Naive B cell (primary cell): ENCODE measurements around the gene TUBB3. TPM values are rescaled to one million over a fixed set of nuclear protein-coding genes. Genes with fewer than 3 reads are reported as not detected.
"Not testable (repeated sequence)": the region's sequence is repeated elsewhere in the genome, so short reads cannot be mapped to it uniquely, and the experiment has no call there.

Experiments
- ATAC-seq, 2 donors: fragments of 150-1000 bp; cut with Tn5 transposase; 2 replicates each; pipeline ENCODE4 v1.10.0; 2021; ENCODE audit warnings: low read depth in 2 of 2, mild to moderate bottlenecking in 2 of 2, moderate library complexity in 2 of 2
- DNase-seq: peaks from one replicate; pipeline ENCODE4 v3.0.0; 2022
- H3K27ac Mint-ChIP-seq, 6 donors: one replicate each; pipeline ENCODE4 v1.8.0; 2020 to 2022; ENCODE audit warnings: mild to moderate bottlenecking in 6 of 6, mixed read lengths in 6 of 6, moderate library complexity in 5 of 6, inconsistent platforms in 2 of 6
- H3K27me3 Mint-ChIP-seq, 3 donors: one replicate each; pipeline ENCODE4 v1.8.0; 2021 to 2022; ENCODE audit warnings: mixed read lengths in 3 of 3, mild to moderate bottlenecking in 1 of 3
- H3K36me3 Mint-ChIP-seq, 2 donors: one replicate each; pipeline ENCODE4 v1.8.0; 2020 to 2022; ENCODE audit warnings: mixed read lengths in 2 of 2, inconsistent platforms in 1 of 2, mild to moderate bottlenecking in 1 of 2
- H3K4me1 Mint-ChIP-seq, 3 donors: one replicate each; pipeline ENCODE4 v1.8.0; 2020 to 2022; ENCODE audit warnings: mixed read lengths in 3 of 3, inconsistent platforms in 1 of 3, mild to moderate bottlenecking in 1 of 3, moderate library complexity in 1 of 3
- H3K4me3 Mint-ChIP-seq, 8 donors: one replicate each; pipeline ENCODE4 v1.8.0; 2020 to 2022; ENCODE audit warnings: mild to moderate bottlenecking in 8 of 8, mixed read lengths in 8 of 8, moderate library complexity in 8 of 8, inconsistent platforms in 2 of 8
- H3K9me3 Mint-ChIP-seq, 7 donors: one replicate each; pipeline ENCODE4 v1.8.0; 2020 to 2022; ENCODE audit warnings: mixed read lengths in 7 of 7, mild to moderate bottlenecking in 5 of 7, inconsistent platforms in 2 of 7, moderate library complexity in 1 of 7
- polyA plus RNA-seq, 6 donors: library from polyadenylated mRNA; unstranded; fragments of 300-500 nt; fragmentation: Illumina TruSeq; gene quantifications; one replicate each; pipeline ENCODE4 v1.2.3, GENCODE V29; 2021; ENCODE audit warnings: low read depth in 6 of 6

TUBB3 gene
- 10 to 100 TPM in 1 of 6 donors, 1 to 10 TPM in 4, under 1 TPM in 1; 0.99 to 12.2 (median 5.0) TPM for polyA plus RNA-seq

DNA sequence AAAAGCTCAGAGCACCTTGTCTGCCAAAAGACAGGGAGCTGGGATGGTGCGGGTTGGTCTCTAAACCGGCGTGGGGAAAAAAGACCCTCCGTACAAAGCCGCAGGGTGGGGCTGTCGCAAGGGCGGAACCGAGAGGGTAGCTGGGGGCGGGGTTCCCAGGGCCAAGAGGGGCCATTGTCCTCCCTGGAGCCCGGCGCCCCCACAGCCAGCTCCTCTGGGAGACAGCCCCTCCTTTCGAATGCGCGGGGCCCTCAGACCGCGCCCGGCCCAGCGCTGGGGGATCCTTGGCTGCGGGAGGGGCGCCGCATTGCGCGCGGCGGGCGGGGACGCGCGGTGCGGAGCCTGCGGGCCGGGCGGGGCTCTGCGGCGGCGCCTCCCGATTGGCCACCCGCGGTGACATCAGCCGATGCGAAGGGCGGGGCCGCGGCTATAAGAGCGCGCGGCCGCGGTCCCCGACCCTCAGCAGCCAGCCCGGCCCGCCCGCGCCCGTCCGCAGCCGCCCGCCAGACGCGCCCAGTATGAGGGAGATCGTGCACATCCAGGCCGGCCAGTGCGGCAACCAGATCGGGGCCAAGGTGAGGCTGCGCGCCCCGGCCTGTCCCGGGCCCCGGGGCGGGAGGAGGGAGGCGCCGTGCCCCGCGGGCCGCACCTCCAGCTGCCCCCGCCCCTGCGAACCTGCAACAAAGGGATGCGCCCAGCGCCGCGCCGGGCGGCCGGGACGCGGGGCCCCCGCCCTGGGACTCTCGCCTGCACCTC lies at the start of gene TUBB3:
TUBB3 (plus strand) TSS at position 459 of the 756 bp plus-strand sequence; CDS start at position 519, 60 bp downstream.
- peak; percentile 31 to 43 for ATAC-seq
- Mint-ChIP-seq H3K4me3 (peak within 1 kb of the TSS; percentile 67 to 90 (median 74)), H3K9me3 (no peaks in the 10 kb centered on the region), H3K27me3 (peaks cover 9 to 58% (median 24%) of the 10 kb centered on the region in 3 donors), H3K27ac (no peak within 1 kb of the TSS), H3K4me1 (peaks cover 16 to 41% (median 35%) of the 10 kb centered on the region in 3 donors), H3K36me3 (no peaks in the 10 kb centered on the region)
- peak; percentile 52 for DNase-seq

DNA sequence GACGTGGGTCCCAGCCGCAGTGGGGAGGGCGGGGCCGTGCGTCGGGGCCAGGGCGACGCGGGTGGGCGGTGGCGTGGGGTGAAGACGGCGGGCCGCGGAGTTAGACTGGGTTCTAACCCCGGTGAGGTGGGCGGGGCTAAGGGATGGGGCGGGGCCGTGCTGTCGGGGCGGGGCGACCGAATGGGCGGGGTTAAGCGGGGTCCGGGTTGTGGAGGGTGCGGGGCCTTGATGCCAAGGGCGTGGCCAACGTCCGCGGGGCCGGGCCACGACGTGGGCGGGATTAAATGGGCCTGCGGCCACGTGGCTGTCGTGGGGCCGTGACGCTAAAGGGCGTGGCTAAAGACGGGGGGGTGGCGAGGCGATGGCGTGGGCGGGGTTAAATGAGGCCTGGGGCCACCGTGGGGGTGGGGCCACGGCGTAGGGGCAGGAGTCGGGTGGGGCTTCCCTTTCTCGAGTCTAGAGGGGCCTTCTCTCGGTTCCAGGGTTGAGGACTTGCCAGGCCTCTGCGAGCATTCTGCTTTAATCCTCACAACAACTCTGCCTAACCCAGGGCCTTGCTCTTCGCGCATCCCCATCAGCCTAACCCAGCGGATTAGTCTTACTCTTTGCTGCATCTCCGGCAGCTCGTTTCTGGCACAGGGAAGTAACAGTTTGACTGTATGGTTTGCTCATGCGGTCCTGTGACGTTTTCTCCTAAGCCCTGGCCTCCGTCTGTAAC lies 49.0 kb upstream of the TUBB3 start:
- H3K27ac Mint-ChIP-seq, result peak overlapping the region; percentile 98 to 100 (median 98)
- H3K36me3 Mint-ChIP-seq, result peaks cover 0 to 4% of the 10 kb centered on the region in 2 donors
- ATAC-seq, result peak; percentile 78 to 82
- DNase-seq, result peak; percentile 98
- H3K9me3 Mint-ChIP-seq, result peaks cover 0 to 3% (median 0%) of the 10 kb centered on the region in 7 donors
- no peaks in the 10 kb centered on the region for H3K27me3 Mint-ChIP-seq
- H3K4me1 Mint-ChIP-seq, result peaks cover 8 to 26% (median 19%) of the 10 kb centered on the region in 3 donors
- peak overlapping the region; percentile 84 to 98 (median 92) for H3K4me3 Mint-ChIP-seq

DNA sequence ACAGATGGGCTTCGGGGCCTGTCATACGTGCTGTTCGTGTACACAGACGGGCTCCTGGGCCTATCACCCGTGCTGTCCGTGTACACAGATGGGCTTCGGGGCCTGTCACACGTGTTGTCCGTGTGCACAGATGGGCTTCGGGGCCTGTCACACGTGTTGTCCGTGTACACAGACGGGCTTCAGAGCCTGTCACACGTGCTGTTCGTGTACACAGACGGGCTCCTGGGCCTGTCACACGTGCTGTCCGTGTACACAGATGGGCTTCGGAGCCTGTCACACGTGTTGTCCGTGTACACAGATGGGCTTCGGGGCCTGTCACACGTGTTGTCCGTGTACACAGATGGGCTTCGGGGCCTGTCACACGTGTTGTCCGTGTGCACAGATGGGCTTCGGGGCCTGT lies 44.0 kb upstream of the TUBB3 start:
- not testable (repeated sequence) for DNase-seq, H3K9me3 Mint-ChIP-seq, ATAC-seq, H3K27ac Mint-ChIP-seq, H3K27me3 Mint-ChIP-seq, H3K4me3 Mint-ChIP-seq
- peaks cover 9 to 13% of the 10 kb centered on the region in 2 donors for H3K36me3 Mint-ChIP-seq
- H3K4me1 Mint-ChIP-seq, result peaks cover 17 to 31% (median 24%) of the 10 kb centered on the region in 3 donors

- Mint-ChIP-seq H3K27ac (peak overlapping the region in 2 of 6 donors; percentile 52 to 73), H3K4me3 (no peak overlapping the region), H3K9me3 (no peaks in the 10 kb centered on the region), H3K4me1 (peaks cover 19 to 21% (median 20%) of the 10 kb centered on the region in 3 donors), H3K36me3 (peaks cover 13 to 26% of the 10 kb centered on the region in 2 donors), H3K27me3 (no peaks in the 10 kb centered on the region)
- ATAC-seq (no peak), DNase-seq (no peak)
These were observed 42.4 kb upstream of the TUBB3 start for GRCh38 chr16:89880477-89881367.

GRCh38 chr16:89881368-89881730 lies 41.8 kb upstream of the TUBB3 start:
- peak overlapping the region in 2 of 6 donors; percentile 20 to 73 for H3K27ac Mint-ChIP-seq
- H3K27me3 Mint-ChIP-seq, result no peaks in the 10 kb centered on the region
- peaks cover 19 to 21% (median 20%) of the 10 kb centered on the region in 3 donors for H3K4me1 Mint-ChIP-seq
- H3K4me3 Mint-ChIP-seq, result no peak overlapping the region
- DNase-seq, result no peak
- H3K9me3 Mint-ChIP-seq, result no peaks in the 10 kb centered on the region
- no peak for ATAC-seq
- peaks cover 13 to 26% of the 10 kb centered on the region in 2 donors for H3K36me3 Mint-ChIP-seq

DNA sequence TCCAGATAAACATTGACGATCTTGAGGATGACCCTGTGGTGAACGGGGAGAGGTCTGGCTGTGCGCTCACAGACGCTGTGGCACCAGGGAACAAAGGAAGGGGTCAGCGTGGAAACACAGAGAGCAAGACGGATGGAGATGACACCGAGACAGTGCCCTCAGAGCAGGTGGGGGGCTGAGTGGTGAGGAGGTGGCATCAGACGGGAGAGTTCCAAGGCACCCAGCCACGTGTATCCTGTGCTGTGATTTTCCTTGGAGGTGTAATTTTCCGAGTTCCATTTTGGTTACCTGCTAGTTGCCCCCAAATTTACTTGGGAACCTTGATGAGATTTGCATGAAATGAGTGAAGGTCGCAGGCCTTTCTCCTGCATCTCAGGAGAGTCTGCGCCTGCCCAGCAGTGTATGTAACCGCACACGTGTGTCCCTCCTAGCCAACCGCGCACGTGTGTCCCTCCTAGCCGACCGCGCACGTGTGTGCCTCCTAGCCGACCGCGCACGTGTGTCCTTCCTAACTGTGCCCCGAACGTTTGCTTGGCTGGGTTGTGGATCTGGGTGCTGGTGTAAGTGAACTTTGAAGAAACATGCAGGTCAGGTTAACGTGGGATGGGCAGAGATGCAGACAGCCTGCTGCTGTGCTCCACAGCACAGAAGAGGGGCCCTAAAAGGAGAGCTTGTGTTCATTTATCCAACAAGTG lies 39.6 kb upstream of the TUBB3 start:
- DNase-seq (no peak), ATAC-seq (no peak)
- H3K4me3 Mint-ChIP-seq, result no peak overlapping the region
- H3K27me3 Mint-ChIP-seq, result no peaks in the 10 kb centered on the region
- H3K4me1 Mint-ChIP-seq, result peaks cover 14 to 19% (median 17%) of the 10 kb centered on the region in 3 donors
- no peaks in the 10 kb centered on the region for H3K9me3 Mint-ChIP-seq
- peak overlapping the region in 2 of 6 donors; percentile 56 to 82 for H3K27ac Mint-ChIP-seq
- H3K36me3 Mint-ChIP-seq, result peaks cover 13 to 26% of the 10 kb centered on the region in 2 donors

DNA sequence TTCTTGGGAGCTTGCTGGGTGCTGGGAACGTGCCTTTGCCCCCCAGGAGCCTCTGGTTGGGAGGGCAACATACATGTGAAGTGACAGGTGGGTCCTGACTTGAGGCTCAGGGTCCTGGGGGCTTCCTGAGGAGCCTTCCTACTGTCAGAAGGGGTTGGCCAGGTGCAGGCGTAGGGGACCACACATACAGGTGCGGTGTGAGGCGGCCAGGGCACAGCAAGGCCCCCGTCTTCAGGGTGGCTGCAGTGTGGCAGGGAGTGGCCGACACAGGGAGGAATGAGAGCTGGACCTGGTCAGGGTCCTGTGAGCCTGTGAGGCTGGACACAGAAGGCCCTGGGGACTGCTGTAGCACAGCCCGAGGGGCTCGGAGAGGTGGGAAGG lies 39.1 kb upstream of the TUBB3 start:
- no peaks in the 10 kb centered on the region for H3K9me3 Mint-ChIP-seq
- no peak overlapping the region for H3K4me3 Mint-ChIP-seq
- peak overlapping the region in 2 of 6 donors; percentile 34 to 56 for H3K27ac Mint-ChIP-seq
- peaks cover 13 to 26% of the 10 kb centered on the region in 2 donors for H3K36me3 Mint-ChIP-seq
- DNase-seq (no peak), ATAC-seq (no peak)
- no peaks in the 10 kb centered on the region for H3K27me3 Mint-ChIP-seq
- peaks cover 13 to 19% (median 17%) of the 10 kb centered on the region in 3 donors for H3K4me1 Mint-ChIP-seq

DNA sequence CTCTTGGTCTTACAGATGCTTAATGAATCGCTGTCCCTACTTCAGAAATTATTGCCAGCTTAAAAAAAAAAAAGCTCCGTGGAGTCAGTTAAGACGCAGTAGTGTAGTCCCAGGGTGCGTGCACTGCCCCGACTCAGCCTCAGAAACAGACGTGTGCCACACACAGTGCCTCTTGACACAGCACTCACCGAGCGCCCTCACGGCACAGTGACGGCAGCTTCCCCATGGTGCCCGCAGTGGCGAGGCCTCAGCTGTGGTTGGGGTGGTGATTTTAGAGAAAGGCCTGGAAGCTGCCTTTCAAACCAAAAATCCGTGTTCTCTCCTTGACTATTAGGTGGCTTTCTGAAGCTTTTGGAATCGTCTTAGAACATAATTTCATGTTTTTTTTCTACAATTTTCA lies 35.9 kb upstream of the TUBB3 start:
- Mint-ChIP-seq H3K9me3 (no peaks in the 10 kb centered on the region), H3K36me3 (peaks cover 16 to 26% of the 10 kb centered on the region in 2 donors), H3K4me1 (peaks cover 8 to 23% (median 20%) of the 10 kb centered on the region in 3 donors), H3K27ac (peak overlapping the region in 1 of 6 donors; percentile 26), H3K27me3 (no peaks in the 10 kb centered on the region), H3K4me3 (peak overlapping the region in 1 of 8 donors; percentile 56)
- no peak for ATAC-seq
- DNase-seq, result no peak

DNA sequence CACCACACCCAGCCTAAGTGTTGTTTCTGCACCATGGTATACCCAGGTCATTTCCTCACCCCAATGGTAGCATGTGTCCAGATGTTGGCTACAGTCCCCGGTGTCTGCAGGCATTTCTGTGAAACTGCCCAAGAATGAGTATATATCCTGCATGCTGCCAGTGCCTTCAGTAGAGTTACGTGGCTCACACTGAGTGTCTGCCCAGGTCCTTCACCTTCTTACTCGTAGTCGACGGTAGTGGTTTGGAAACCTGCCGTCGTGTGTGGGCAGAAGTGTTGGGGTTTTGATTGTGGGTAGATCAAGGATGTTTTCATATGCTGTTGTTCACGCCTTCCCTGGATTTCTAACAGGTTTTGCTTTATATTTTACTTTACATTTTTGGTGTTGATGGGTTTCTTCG lies 32.9 kb upstream of the TUBB3 start:
- Mint-ChIP-seq H3K27me3 (no peaks in the 10 kb centered on the region), H3K27ac (no peak overlapping the region), H3K4me1 (peaks cover 2 to 7% (median 5%) of the 10 kb centered on the region in 3 donors), H3K9me3 (no peaks in the 10 kb centered on the region), H3K36me3 (peaks cover 3 to 7% of the 10 kb centered on the region in 2 donors), H3K4me3 (no peak overlapping the region)
- DNase-seq (no peak), ATAC-seq (no peak)

GRCh38 chr16:89890886-89891657 lies 32.1 kb upstream of the TUBB3 start:
- Mint-ChIP-seq H3K27ac (peak overlapping the region in 1 of 6 donors; percentile 11), H3K27me3 (no peaks in the 10 kb centered on the region), H3K4me1 (peaks cover 2 to 5% (median 4%) of the 10 kb centered on the region in 3 donors), H3K4me3 (no peak overlapping the region), H3K36me3 (peaks cover 0 to 4% of the 10 kb centered on the region in 2 donors), H3K9me3 (no peaks in the 10 kb centered on the region)
- DNase-seq (no peak), ATAC-seq (no peak)

- Mint-ChIP-seq H3K27ac (peak overlapping the region in 1 of 6 donors; percentile 60), H3K4me3 (no peak overlapping the region), H3K9me3 (no peaks in the 10 kb centered on the region), H3K36me3 (peaks cover 0 to 4% of the 10 kb centered on the region in 2 donors), H3K27me3 (no peaks in the 10 kb centered on the region), H3K4me1 (peaks cover 2 to 5% (median 4%) of the 10 kb centered on the region in 3 donors)
- ATAC-seq (no peak), DNase-seq (no peak)
These were observed 31.0 kb upstream of the TUBB3 start for GRCh38 chr16:89892055-89892630.
